WTC11 (cell line): ENCODE measurements around the gene DBN1. TPM values are rescaled to one million over a fixed set of nuclear protein-coding genes. Genes with fewer than 3 reads are reported as not detected.

Experiments used
- ATAC-seq: fragments of 200-7000 bp; cut with Tn5 transposase; 2 replicates; pipeline ENCODE4 v1.10.0; 2021; ENCODE audit warnings: mild to moderate bottlenecking, moderate library complexity
- CTCF ChIA-PET: fragments of 300-600 bp; sonication (Branson Sonifier 250); formaldehyde crosslinking; loops from one replicate; lab custom pipeline; 2021; ENCODE audit warnings: antibody characterized with exemption; lab: Charles Lee
- POLR2A ChIA-PET: fragments of 350-600 bp; sonication (Branson Sonifier 250); formaldehyde crosslinking; loops from one replicate; lab custom pipeline; 2021; ENCODE audit warnings: antibody characterized with exemption; lab: Charles Lee
- DNase-seq: peaks from one replicate; pipeline ENCODE4 v3.0.0; 2021; ENCODE audit warnings: low spot score
- H3K27ac Mint-ChIP-seq: 2 replicates; pipeline ENCODE4 v1.8.0; 2021; ENCODE audit warnings: mixed read lengths
- H3K27me3 Mint-ChIP-seq: 2 replicates; pipeline ENCODE4 v1.8.0; 2021; ENCODE audit warnings: low read depth, mild to moderate bottlenecking, moderate library complexity, mixed read lengths
- H3K36me3 Mint-ChIP-seq: 2 replicates; pipeline ENCODE4 v1.8.0; 2021; ENCODE audit warnings: mixed read lengths
- H3K4me1 Mint-ChIP-seq: 2 replicates; pipeline ENCODE4 v1.8.0; 2022; ENCODE audit warnings: mixed read lengths
- H3K4me3 Mint-ChIP-seq: 2 replicates; pipeline ENCODE4 v1.8.0; 2021; ENCODE audit warnings: mild to moderate bottlenecking, moderate library complexity, mixed read lengths
- H3K9me3 Mint-ChIP-seq: 2 replicates; pipeline ENCODE4 v1.8.0; 2021; ENCODE audit warnings: mixed read lengths
- ATF1 ChIP-seq: sonication (generic); formaldehyde crosslinking; IDR thresholded peaks from 2 replicates; pipeline ENCODE4 v1.8.1; 2023; ENCODE audit warnings: mild to moderate bottlenecking, moderate library complexity, missing genetic modification reagents
- FOXJ3 ChIP-seq: sonication (generic); formaldehyde crosslinking; IDR thresholded peaks from 2 replicates; pipeline ENCODE4 v1.9.0; 2021; ENCODE audit warnings: missing genetic modification reagents, mild to moderate bottlenecking, borderline replicate concordance
- FOXK1 ChIP-seq: sonication (generic); formaldehyde crosslinking; IDR thresholded peaks from 2 replicates; pipeline ENCODE4 v1.8.0; 2022; ENCODE audit warnings: mild to moderate bottlenecking, moderate library complexity, missing genetic modification reagents
- HMGA2 ChIP-seq: fragments of 250-450 bp; sonication (Bioruptor Pico); IDR thresholded peaks from 2 replicates; pipeline ENCODE4 v1.4.0; 2021; ENCODE audit warnings: mild to moderate bottlenecking, moderate library complexity
- MYBL2 ChIP-seq: sonication (generic); formaldehyde crosslinking; IDR thresholded peaks from 2 replicates; pipeline ENCODE4 v1.8.1; 2023; ENCODE audit warnings: mild to moderate bottlenecking, moderate library complexity, missing genetic modification reagents
- NFATC4 ChIP-seq: fragments of 250-450 bp; sonication (Bioruptor Pico); IDR thresholded peaks from 2 replicates; pipeline ENCODE4 v1.9.0; 2021; ENCODE audit warnings: mild to moderate bottlenecking
- RORB ChIP-seq: fragments of 250-450 bp; sonication (Bioruptor Pico); IDR thresholded peaks from 2 replicates; pipeline ENCODE4 v1.9.0; 2021; ENCODE audit warnings: mild to moderate bottlenecking
- SMAD3 ChIP-seq: sonication (generic); formaldehyde crosslinking; IDR thresholded peaks from 2 replicates; pipeline ENCODE4 v1.8.0; 2022; ENCODE audit warnings: missing genetic modification reagents, mild to moderate bottlenecking, borderline replicate concordance
- TEAD4 ChIP-seq: sonication (generic); formaldehyde crosslinking; IDR thresholded peaks from 2 replicates; pipeline ENCODE4 v1.8.0; 2022; ENCODE audit warnings: mild to moderate bottlenecking, missing genetic modification reagents
- TP53 ChIP-seq: sonication (generic); formaldehyde crosslinking; IDR thresholded peaks from 2 replicates; pipeline ENCODE4 v1.8.1; 2023; ENCODE audit warnings: mild to moderate bottlenecking, missing genetic modification reagents
- ZNF138 ChIP-seq: sonication (generic); formaldehyde crosslinking; conservative IDR thresholded peaks from 2 replicates; pipeline ENCODE4 v1.8.1; 2022; ENCODE audit warnings: mild to moderate bottlenecking, moderate library complexity, missing genetic modification reagents
- total RNA-seq: library from RNA; stranded (reverse); gene quantifications from 3 replicates; pipeline ENCODE4 v1.2.3, GENCODE V29; 2021
- TF ChIP-seq, protein P1 (sequence below): sonication (generic); formaldehyde crosslinking; IDR thresholded peaks from 2 replicates; pipeline ENCODE4 v1.8.1; 2023; ENCODE audit warnings: mild to moderate bottlenecking, missing genetic modification reagents, borderline replicate concordance
- TF ChIP-seq, protein P2 (sequence below): sonication (generic); formaldehyde crosslinking; IDR thresholded peaks from 2 replicates; pipeline ENCODE4 v1.8.1; 2022; ENCODE audit warnings: missing genetic modification reagents, borderline replicate concordance
- TF ChIP-seq, protein P3 (sequence below): fragments of 250-450 bp; sonication (Bioruptor Pico); IDR thresholded peaks from 2 replicates; pipeline ENCODE4 v2.1.2; 2022; ENCODE audit warnings: mild to moderate bottlenecking, moderate library complexity
- TF ChIP-seq, protein P4 (sequence below): sonication (generic); formaldehyde crosslinking; IDR thresholded peaks from 2 replicates; pipeline ENCODE4 v1.8.0; 2022; ENCODE audit warnings: mild to moderate bottlenecking, missing genetic modification reagents
- TF ChIP-seq, protein P5 (sequence below): sonication (generic); formaldehyde crosslinking; IDR thresholded peaks from 2 replicates; pipeline ENCODE4 v1.8.1; 2023; ENCODE audit warnings: mild to moderate bottlenecking, missing genetic modification reagents
- TF ChIP-seq, protein P6 (sequence below): sonication (generic); formaldehyde crosslinking; IDR thresholded peaks from 2 replicates; pipeline ENCODE4 v1.8.1; 2022; ENCODE audit warnings: mild to moderate bottlenecking, moderate library complexity, missing genetic modification reagents
- TF ChIP-seq, protein P7 (sequence below): fragments of 250-450 bp; sonication (Bioruptor Pico); conservative IDR thresholded peaks from 2 replicates; pipeline ENCODE4 v1.9.0; 2021; ENCODE audit warnings: mild to moderate bottlenecking
- TF ChIP-seq, protein P8 (sequence below): sonication (generic); formaldehyde crosslinking; IDR thresholded peaks from 2 replicates; pipeline ENCODE4 v1.8.1; 2023; ENCODE audit warnings: mild to moderate bottlenecking, missing genetic modification reagents, moderate library complexity
- TF ChIP-seq, protein P9 (sequence below): fragments of 250-450 bp; sonication (Bioruptor Pico); IDR thresholded peaks from 2 replicates; pipeline ENCODE4 v1.9.0; 2021; ENCODE audit warnings: moderate library complexity, mild to moderate bottlenecking, inconsistent platforms, borderline replicate concordance

DBN1 gene
- total RNA-seq, 1 experiment from 2014 or later: 288 TPM

DNA sequence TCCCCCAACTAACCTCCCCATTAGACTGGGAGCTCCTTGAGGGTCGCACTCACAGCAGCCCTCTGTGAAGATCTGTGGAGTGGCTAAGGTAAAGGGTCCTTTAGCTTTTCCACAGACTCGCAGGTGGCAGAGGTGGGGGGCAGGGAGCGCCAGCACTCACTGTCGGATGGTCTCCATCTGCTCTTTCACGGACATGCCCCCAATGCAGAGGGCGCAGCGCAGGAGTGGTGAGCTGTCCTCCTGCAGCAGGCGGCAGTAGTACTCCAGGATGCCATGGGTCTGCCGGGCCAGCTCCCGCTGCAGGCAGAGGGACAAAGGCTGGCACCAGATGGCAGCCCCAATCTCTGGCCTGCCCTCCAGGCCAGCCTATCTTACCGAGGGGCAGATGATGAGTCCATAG lies 41.1 kb upstream of the DBN1 start (continued):
- TF ChIP-seq, protein P1, sequence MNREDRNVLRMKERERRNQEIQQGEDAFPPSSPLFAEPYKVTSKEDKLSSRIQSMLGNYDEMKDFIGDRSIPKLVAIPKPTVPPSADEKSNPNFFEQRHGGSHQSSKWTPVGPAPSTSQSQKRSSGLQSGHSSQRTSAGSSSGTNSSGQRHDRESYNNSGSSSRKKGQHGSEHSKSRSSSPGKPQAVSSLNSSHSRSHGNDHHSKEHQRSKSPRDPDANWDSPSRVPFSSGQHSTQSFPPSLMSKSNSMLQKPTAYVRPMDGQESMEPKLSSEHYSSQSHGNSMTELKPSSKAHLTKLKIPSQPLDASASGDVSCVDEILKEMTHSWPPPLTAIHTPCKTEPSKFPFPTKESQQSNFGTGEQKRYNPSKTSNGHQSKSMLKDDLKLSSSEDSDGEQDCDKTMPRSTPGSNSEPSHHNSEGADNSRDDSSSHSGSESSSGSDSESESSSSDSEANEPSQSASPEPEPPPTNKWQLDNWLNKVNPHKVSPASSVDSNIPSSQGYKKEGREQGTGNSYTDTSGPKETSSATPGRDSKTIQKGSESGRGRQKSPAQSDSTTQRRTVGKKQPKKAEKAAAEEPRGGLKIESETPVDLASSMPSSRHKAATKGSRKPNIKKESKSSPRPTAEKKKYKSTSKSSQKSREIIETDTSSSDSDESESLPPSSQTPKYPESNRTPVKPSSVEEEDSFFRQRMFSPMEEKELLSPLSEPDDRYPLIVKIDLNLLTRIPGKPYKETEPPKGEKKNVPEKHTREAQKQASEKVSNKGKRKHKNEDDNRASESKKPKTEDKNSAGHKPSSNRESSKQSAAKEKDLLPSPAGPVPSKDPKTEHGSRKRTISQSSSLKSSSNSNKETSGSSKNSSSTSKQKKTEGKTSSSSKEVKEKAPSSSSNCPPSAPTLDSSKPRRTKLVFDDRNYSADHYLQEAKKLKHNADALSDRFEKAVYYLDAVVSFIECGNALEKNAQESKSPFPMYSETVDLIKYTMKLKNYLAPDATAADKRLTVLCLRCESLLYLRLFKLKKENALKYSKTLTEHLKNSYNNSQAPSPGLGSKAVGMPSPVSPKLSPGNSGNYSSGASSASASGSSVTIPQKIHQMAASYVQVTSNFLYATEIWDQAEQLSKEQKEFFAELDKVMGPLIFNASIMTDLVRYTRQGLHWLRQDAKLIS (CRISPR knock-in tag): no peak
- TF ChIP-seq TP53 (CRISPR knock-in tag) (no peak), ATF1 (CRISPR knock-in tag) (no peak), MYBL2 (CRISPR knock-in tag) (no peak), HMGA2 (CRISPR knock-in tag) (no peak), NFATC4 (CRISPR knock-in tag) (no peak)
- TF ChIP-seq, protein P2, sequence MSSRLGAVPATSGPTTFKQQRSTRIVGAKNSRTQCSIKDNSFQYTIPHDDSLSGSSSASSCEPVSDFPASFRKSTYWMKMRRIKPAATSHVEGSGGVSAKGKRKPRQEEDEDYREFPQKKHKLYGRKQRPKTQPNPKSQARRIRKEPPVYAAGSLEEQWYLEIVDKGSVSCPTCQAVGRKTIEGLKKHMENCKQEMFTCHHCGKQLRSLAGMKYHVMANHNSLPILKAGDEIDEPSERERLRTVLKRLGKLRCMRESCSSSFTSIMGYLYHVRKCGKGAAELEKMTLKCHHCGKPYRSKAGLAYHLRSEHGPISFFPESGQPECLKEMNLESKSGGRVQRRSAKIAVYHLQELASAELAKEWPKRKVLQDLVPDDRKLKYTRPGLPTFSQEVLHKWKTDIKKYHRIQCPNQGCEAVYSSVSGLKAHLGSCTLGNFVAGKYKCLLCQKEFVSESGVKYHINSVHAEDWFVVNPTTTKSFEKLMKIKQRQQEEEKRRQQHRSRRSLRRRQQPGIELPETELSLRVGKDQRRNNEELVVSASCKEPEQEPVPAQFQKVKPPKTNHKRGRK (CRISPR knock-in tag): no peak

DNA sequence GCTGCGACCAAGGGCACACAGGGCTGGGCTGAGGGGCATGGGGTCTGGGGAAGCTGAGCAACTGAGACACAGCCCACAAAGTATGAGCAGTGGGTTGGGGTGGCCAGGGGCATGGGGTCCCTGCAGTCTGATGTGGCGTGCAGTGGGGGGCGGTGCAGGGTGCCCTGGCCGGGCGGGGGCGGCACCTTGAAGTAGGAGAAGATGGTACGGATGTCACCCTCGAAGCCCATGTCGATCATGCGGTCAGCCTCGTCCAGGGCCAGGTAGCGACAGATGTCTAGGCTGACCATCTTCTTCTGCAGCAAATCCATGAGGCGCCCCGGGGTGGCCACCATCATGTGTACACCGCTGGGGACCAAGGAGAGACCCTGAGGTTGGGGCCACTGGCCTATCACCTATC lies 40.1 kb upstream of the DBN1 start:
- ATAC-seq: no peak
- Mint-ChIP-seq H3K9me3 (no peaks in the 10 kb centered on the region), H3K4me3 (no peak overlapping the region), H3K27ac (no peak overlapping the region), H3K4me1 (peaks cover 30% of the 10 kb centered on the region), H3K36me3 (peaks cover 53% of the 10 kb centered on the region), H3K27me3 (peaks cover 4% of the 10 kb centered on the region; the same call in 1 of the 2 replicates)
- no peak for DNase-seq
- POLR2A ChIA-PET: no interaction called here
- CTCF ChIA-PET: no interaction called here
- TF ChIP-seq SMAD3 (CRISPR knock-in tag) (no peak), FOXJ3 (no peak), MYBL2 (CRISPR knock-in tag) (no peak), RORB (CRISPR knock-in tag) (no peak), TEAD4 (CRISPR knock-in tag) (no peak), FOXK1 (CRISPR knock-in tag) (no peak), ATF1 (CRISPR knock-in tag) (no peak), ZNF138 (CRISPR knock-in tag) (no peak)
- TF ChIP-seq, protein P3, sequence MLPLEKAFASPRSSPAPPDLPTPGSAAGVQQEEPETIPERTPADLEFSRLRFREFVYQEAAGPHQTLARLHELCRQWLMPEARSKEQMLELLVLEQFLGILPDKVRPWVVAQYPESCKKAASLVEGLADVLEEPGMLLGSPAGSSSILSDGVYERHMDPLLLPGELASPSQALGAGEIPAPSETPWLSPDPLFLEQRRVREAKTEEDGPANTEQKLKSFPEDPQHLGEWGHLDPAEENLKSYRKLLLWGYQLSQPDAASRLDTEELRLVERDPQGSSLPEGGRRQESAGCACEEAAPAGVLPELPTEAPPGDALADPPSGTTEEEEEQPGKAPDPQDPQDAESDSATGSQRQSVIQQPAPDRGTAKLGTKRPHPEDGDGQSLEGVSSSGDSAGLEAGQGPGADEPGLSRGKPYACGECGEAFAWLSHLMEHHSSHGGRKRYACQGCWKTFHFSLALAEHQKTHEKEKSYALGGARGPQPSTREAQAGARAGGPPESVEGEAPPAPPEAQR (CRISPR knock-in tag): no peak
- TF ChIP-seq, protein P4, sequence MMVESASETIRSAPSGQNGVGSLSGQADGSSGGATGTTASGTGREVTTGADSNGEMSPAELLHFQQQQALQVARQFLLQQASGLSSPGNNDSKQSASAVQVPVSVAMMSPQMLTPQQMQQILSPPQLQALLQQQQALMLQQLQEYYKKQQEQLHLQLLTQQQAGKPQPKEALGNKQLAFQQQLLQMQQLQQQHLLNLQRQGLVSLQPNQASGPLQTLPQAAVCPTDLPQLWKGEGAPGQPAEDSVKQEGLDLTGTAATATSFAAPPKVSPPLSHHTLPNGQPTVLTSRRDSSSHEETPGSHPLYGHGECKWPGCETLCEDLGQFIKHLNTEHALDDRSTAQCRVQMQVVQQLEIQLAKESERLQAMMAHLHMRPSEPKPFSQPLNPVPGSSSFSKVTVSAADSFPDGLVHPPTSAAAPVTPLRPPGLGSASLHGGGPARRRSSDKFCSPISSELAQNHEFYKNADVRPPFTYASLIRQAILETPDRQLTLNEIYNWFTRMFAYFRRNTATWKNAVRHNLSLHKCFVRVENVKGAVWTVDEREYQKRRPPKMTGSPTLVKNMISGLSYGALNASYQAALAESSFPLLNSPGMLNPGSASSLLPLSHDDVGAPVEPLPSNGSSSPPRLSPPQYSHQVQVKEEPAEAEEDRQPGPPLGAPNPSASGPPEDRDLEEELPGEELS: no peak
- TF ChIP-seq, protein P5, sequence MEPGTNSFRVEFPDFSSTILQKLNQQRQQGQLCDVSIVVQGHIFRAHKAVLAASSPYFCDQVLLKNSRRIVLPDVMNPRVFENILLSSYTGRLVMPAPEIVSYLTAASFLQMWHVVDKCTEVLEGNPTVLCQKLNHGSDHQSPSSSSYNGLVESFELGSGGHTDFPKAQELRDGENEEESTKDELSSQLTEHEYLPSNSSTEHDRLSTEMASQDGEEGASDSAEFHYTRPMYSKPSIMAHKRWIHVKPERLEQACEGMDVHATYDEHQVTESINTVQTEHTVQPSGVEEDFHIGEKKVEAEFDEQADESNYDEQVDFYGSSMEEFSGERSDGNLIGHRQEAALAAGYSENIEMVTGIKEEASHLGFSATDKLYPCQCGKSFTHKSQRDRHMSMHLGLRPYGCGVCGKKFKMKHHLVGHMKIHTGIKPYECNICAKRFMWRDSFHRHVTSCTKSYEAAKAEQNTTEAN (CRISPR knock-in tag): no peak
- TF ChIP-seq, protein P6, sequence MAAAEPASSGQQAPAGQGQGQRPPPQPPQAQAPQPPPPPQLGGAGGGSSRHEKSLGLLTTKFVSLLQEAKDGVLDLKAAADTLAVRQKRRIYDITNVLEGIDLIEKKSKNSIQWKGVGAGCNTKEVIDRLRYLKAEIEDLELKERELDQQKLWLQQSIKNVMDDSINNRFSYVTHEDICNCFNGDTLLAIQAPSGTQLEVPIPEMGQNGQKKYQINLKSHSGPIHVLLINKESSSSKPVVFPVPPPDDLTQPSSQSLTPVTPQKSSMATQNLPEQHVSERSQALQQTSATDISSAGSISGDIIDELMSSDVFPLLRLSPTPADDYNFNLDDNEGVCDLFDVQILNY (CRISPR knock-in tag): no peak
- TF ChIP-seq, protein P7, sequence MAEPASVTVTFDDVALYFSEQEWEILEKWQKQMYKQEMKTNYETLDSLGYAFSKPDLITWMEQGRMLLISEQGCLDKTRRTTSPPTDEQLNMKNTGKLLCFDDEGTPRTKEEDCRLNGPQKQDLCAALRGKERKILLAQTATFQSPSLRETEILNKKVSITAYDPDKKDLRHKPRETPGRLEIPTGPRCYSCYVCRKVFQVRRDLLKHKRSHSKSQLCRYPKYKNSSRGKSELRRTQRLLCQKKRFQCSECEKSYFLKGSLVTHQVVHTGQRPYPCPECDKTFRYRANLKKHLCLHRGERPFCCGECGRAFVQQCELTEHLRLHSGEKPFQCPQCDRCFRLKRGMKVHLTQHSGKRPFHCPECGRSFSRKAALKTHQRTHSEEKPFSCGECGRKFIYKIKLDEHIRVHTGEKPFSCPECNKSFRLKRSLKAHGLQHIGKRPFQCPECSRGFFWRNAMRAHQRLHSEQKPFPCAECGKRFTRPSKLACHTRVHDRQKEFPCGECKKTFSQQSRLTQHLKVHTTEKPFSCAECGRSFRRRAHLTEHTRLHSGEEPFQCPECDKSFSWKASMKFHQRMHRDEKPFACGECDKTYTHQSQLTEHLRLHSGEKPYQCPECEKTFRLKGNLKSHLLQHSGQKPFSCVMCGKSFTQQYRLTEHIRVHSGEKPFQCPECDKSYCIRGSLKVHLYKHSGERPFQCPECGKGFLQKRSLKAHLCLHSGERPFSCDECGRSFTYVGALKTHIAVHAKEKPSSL (CRISPR knock-in tag): no peak
- TF ChIP-seq, protein P8, sequence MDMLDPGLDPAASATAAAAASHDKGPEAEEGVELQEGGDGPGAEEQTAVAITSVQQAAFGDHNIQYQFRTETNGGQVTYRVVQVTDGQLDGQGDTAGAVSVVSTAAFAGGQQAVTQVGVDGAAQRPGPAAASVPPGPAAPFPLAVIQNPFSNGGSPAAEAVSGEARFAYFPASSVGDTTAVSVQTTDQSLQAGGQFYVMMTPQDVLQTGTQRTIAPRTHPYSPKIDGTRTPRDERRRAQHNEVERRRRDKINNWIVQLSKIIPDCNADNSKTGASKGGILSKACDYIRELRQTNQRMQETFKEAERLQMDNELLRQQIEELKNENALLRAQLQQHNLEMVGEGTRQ (CRISPR knock-in tag): no peak
- TF ChIP-seq, protein P9, sequence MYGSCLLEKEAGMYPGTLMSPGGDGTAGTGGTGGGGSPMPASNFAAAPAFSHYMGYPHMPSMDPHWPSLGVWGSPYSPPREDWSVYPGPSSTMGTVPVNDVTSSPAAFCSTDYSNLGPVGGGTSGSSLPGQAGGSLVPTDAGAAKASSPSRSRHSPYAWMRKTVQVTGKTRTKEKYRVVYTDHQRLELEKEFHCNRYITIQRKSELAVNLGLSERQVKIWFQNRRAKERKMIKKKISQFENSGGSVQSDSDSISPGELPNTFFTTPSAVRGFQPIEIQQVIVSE (CRISPR knock-in tag): no peak
